IMR-90 (cell line): ENCODE measurements around the gene TAOK1. TPM values are rescaled to one million over a fixed set of nuclear protein-coding genes. Genes with fewer than 3 reads are reported as not detected.
A peak's percentile ranks its signal among the peaks of the same experiment; 100 is the strongest.

Experiments
- ATAC-seq: fragments of 200-7000 bp; cut with Tn5 transposase; 2 replicates; pipeline ENCODE4 v1.9.1; 2020; ENCODE audit warnings: low read depth, mild to moderate bottlenecking, moderate library complexity
- BruUV-seq: library from RNA; stranded (reverse); fragments of 400-500 nt; replicated peaks from 2 replicates; lab custom pipeline; 2021; lab: Mats Ljungman, UMichigan
- CTCF ChIA-PET: fragments of 300-600 bp; formaldehyde crosslinking; extraction: SDS; loops from one replicate; lab custom pipeline; 2021; ENCODE audit warnings: antibody characterized with exemption; lab: Yijun Ruan, JAX
- POLR2A ChIA-PET: fragments of 300-600 bp; sonication (Branson Sonifier 250); formaldehyde crosslinking; loops from one replicate; lab custom pipeline; 2022; ENCODE audit warnings: antibody characterized with exemption; ENCODE audit not compliant: unreplicated experiment; lab: Charles Lee
- DNase-seq: peaks from one replicate; pipeline ENCODE4 v3.0.0; 2013
- H2AFZ ChIP-seq: replicated peaks from 2 replicates; pipeline ENCODE3; 2013; ENCODE audit warnings: low read length, mild to moderate bottlenecking; ENCODE audit not compliant: poor library complexity
- H2AK5ac ChIP-seq: 2 replicates; pipeline ENCODE4 v1.6.1; 2013; ENCODE audit warnings: low read depth, low read length, inconsistent platforms
- H2AK9ac ChIP-seq: replicated peaks from 2 replicates; pipeline ENCODE3; 2013; ENCODE audit warnings: mild to moderate bottlenecking, low read depth, low read length, moderate library complexity; ENCODE audit not compliant: poor library complexity
- H2BK120ac ChIP-seq: 2 replicates; pipeline ENCODE4 v1.6.1; 2013; ENCODE audit warnings: low read depth, low read length, inconsistent platforms
- H2BK15ac ChIP-seq: 3 replicates; pipeline ENCODE4 v1.6.1; 2013; ENCODE audit warnings: low read depth, low read length, inconsistent platforms
- H2BK20ac ChIP-seq: 2 replicates; pipeline ENCODE4 v1.6.1; 2013; ENCODE audit warnings: low read depth, mild to moderate bottlenecking, inconsistent platforms, low read length, moderate library complexity
- H2BK5ac ChIP-seq: 2 replicates; pipeline ENCODE4 v1.6.1; 2013; ENCODE audit warnings: mild to moderate bottlenecking, low read depth, low read length, inconsistent platforms; ENCODE audit not compliant: poor library complexity, severe bottlenecking
- H3K14ac ChIP-seq: replicated peaks from 2 replicates; pipeline ENCODE4 v1.6.1; 2013; ENCODE audit warnings: low read depth, low read length, inconsistent platforms
- H3K18ac ChIP-seq: 2 replicates; pipeline ENCODE4 v1.6.1; 2013; ENCODE audit warnings: low read depth, low read length, control low read depth
- H3K23ac ChIP-seq: 2 replicates; pipeline ENCODE4 v1.6.1; 2013; ENCODE audit warnings: low read depth, low read length, inconsistent platforms
- H3K27ac ChIP-seq: 2 replicates; pipeline ENCODE4 v1.5.1; 2013; ENCODE audit warnings: mild to moderate bottlenecking, control low read depth, low read length; ENCODE audit not compliant: insufficient read depth
- H3K27me3 ChIP-seq: 2 replicates; pipeline ENCODE4 v1.6.1; 2013; ENCODE audit warnings: low read length; ENCODE audit not compliant: control insufficient read depth, insufficient read depth
- H3K36me3 ChIP-seq: 2 replicates; pipeline ENCODE4 v1.6.1; 2013; ENCODE audit warnings: low read length, mixed read lengths; ENCODE audit not compliant: control insufficient read depth, insufficient read depth
- H3K4ac ChIP-seq: 2 replicates; pipeline ENCODE4 v1.6.1; 2013; ENCODE audit warnings: low read depth, low read length, inconsistent platforms
- H3K4me1 ChIP-seq: 2 replicates; pipeline ENCODE4 v1.6.1; 2013; ENCODE audit warnings: low read length, mixed read lengths; ENCODE audit not compliant: control insufficient read depth, insufficient read depth
- H3K4me2 ChIP-seq: 2 replicates; pipeline ENCODE4 v1.6.1; 2013; ENCODE audit warnings: low read depth, mild to moderate bottlenecking, control low read depth, low read length, moderate library complexity
- H3K4me3 ChIP-seq: 2 replicates; pipeline ENCODE4 v1.5.1; 2013; ENCODE audit warnings: low read depth, mild to moderate bottlenecking, control low read depth, low read length, moderate library complexity; ENCODE audit not compliant: insufficient read depth
- H3K56ac ChIP-seq: 2 replicates; pipeline ENCODE4 v1.6.1; 2013; ENCODE audit warnings: low read length, inconsistent platforms; ENCODE audit not compliant: insufficient read depth; ENCODE audit errors: extremely low read depth
- H3K79me1 ChIP-seq, 2 experiments: 2 replicates each; pipeline ENCODE4 v1.6.1; 2013; ENCODE audit warnings: low read length in 2 of 2, inconsistent platforms in 1 of 2, low read depth in 1 of 2
- H3K9ac ChIP-seq: 2 replicates; pipeline ENCODE4 v1.6.1; 2013; ENCODE audit warnings: low read depth, low read length, control low read depth
- H3K9me1 ChIP-seq: 2 replicates; pipeline ENCODE4 v1.6.1; 2013; ENCODE audit warnings: low read length, inconsistent platforms; ENCODE audit not compliant: insufficient read depth
- H3K9me3 ChIP-seq: 2 replicates; pipeline ENCODE4 v1.6.1; 2013; ENCODE audit warnings: low read length; ENCODE audit not compliant: control insufficient read depth, insufficient read depth
- H4K20me1 ChIP-seq: 2 replicates; pipeline ENCODE4 v1.6.1; 2013; ENCODE audit warnings: low read length, inconsistent platforms; ENCODE audit not compliant: insufficient read depth
- H4K5ac ChIP-seq: 2 replicates; pipeline ENCODE4 v1.6.1; 2013; ENCODE audit warnings: mild to moderate bottlenecking, low read depth, low read length, control low read depth
- H4K8ac ChIP-seq, 2 experiments: 2 replicates each; pipeline ENCODE4 v1.6.1; 2013; ENCODE audit warnings: low read depth in 2 of 2, low read length in 2 of 2, control low read depth in 1 of 2, inconsistent platforms in 1 of 2
- H4K91ac ChIP-seq: 2 replicates; pipeline ENCODE4 v1.6.1; 2013; ENCODE audit warnings: low read depth, low read length, inconsistent platforms; ENCODE audit not compliant: insufficient read depth
- BHLHE40 ChIP-seq: fragments of 150-350 bp; IDR thresholded peaks from 2 replicates; pipeline ENCODE4 v1.6.1; 2016; ENCODE audit warnings: mild to moderate bottlenecking, low read depth, low read length
- CHD1 ChIP-seq: IDR thresholded peaks from 2 replicates; pipeline ENCODE4 v1.6.1; 2012; ENCODE audit warnings: low read depth, low read length, improper control_type of control experiment
- CTCF ChIP-seq: conservative IDR thresholded peaks from 2 replicates; pipeline ENCODE4 v1.5.1; 2012; ENCODE audit warnings: mild to moderate bottlenecking, low read depth, low read length, improper control_type of control experiment
- ELK1 ChIP-seq: fragments of 150-350 bp; IDR thresholded peaks from 2 replicates; pipeline ENCODE4 v1.6.1; 2016; ENCODE audit warnings: low read depth, mild to moderate bottlenecking, low read length, moderate library complexity, borderline replicate concordance
- FOS ChIP-seq: fragments of 150-350 bp; IDR thresholded peaks from 2 replicates; pipeline ENCODE4 v1.6.1; 2016; ENCODE audit warnings: low read depth, low read length
- MAZ ChIP-seq: IDR thresholded peaks from 2 replicates; pipeline ENCODE4 v1.6.1; 2012; ENCODE audit warnings: low read depth, mild to moderate bottlenecking, low read length, improper control_type of control experiment, moderate library complexity, borderline replicate concordance
- MXI1 ChIP-seq: IDR thresholded peaks from 2 replicates; pipeline ENCODE4 v1.6.1; 2012; ENCODE audit warnings: low read depth, mild to moderate bottlenecking, low read length, moderate library complexity, borderline replicate concordance
- NFE2L2 ChIP-seq: fragments of 150-350 bp; IDR thresholded peaks from 2 replicates; pipeline ENCODE4 v1.6.1; 2016; ENCODE audit warnings: low read depth, mild to moderate bottlenecking, low read length
- POLR2A ChIP-seq: IDR thresholded peaks from 2 replicates; pipeline ENCODE4 v1.6.1; 2012; ENCODE audit warnings: mild to moderate bottlenecking, low read depth, low read length
- RAD21 ChIP-seq: IDR thresholded peaks from 2 replicates; pipeline ENCODE4 v1.6.1; 2012; ENCODE audit warnings: low read length, improper control_type of control experiment
- RCOR1 ChIP-seq: IDR thresholded peaks from 2 replicates; pipeline ENCODE4 v1.6.1; 2012; ENCODE audit warnings: mild to moderate bottlenecking, low read length, improper control_type of control experiment; ENCODE audit not compliant: insufficient replicate concordance
- SMC3 ChIP-seq: fragments of 150-350 bp; IDR thresholded peaks from 2 replicates; pipeline ENCODE4 v1.6.1; 2016; ENCODE audit warnings: low read depth, mild to moderate bottlenecking, antibody characterized with exemption, low read length, moderate library complexity
- WGBS, 2 experiments: methylation state at CpG; one replicate each; pipeline versions ENCODE4 v1.1.5 to v1.1.7; 2013; ENCODE audit warnings: missing lambda C conversion rate in 2 of 2; ENCODE audit not compliant: insufficient read length in 1 of 2; ENCODE audit errors: extremely low coverage in 2 of 2; 5-methylcytosine and 5-hydroxymethylcytosine counted together
- dilution Hi-C: fragments of 300-500 bp; cut with HindIII; formaldehyde crosslinking; loops from one replicate; pipeline ENCODE4 v1.14.3; 2018; ENCODE audit warnings: low sequenced_read_pairs; ENCODE audit not compliant: unreplicated experiment
- in situ Hi-C: fragments of 300-500 bp; cut with MboI; formaldehyde crosslinking; loops from 3 replicates; pipeline ENCODE4 v1.14.3; 2019; ENCODE audit warnings: low sequenced_read_pairs, inconsistent platforms, mixed read lengths
- intact Hi-C: fragments of 100-400 bp; cut with micrococcal nuclease; formaldehyde crosslinking; loops from 2 replicates; pipeline ENCODE4 v1.10.0; 2022
- polyA plus RNA-seq, 3 experiments: library from polyadenylated mRNA; depleted of rRNA; stranded (reverse); fragments of >200 nt; gene quantifications; 2 replicates each; pipeline ENCODE4 v1.2.3, GENCODE V29; 2012; ENCODE audit warnings: low replicate concordance in 1 of 3
- total RNA-seq: library from RNA; depleted of rRNA; stranded (reverse); fragments of >200 nt; gene quantifications from 2 replicates; pipeline ENCODE4 v1.2.3, GENCODE V29; 2012

TAOK1 gene
- total and polyA plus RNA-seq, 2 of the 4 experiments (the other 2 are of a cell fraction): 9.8 to 91.8 TPM

- no peak overlapping the region for H4K8ac ChIP-seq
- no peaks in the 10 kb centered on the region for H3K27me3 ChIP-seq
- no peak overlapping the region for H2BK20ac ChIP-seq
- no peaks in the 10 kb centered on the region for H4K20me1 ChIP-seq
- in situ Hi-C loops (loop anchor here (5.0 kb wide), 1 partner anchor 167 kb away; no protein-coding TSS in a partner anchor), intact Hi-C loops (loop anchor here (1.0 to 10.0 kb wide), 6 partner anchors 135 to 223 kb away; partner anchors contain the start of gene TP53I13), dilution Hi-C loops (no loop called here)
- peak overlapping the region; percentile 97 for H2AFZ ChIP-seq
- H2BK5ac ChIP-seq: no peak overlapping the region
- H3K18ac ChIP-seq: no peak overlapping the region
- CTCF ChIA-PET: interaction anchor here (0.5 to 2.1 kb wide), 32 partner anchors 9 to 236 kb away, joined by 3 to 15 read pairs (median 4); no protein-coding TSS in a partner anchor
- H3K4me3 ChIP-seq: peak overlapping the region; percentile 36; the same call in 1 of the 2 replicates
- H3K9ac ChIP-seq: peak overlapping the region; percentile 10; the same call in 1 of the 2 replicates
- no peaks in the 10 kb centered on the region for H3K79me1 ChIP-seq
- no peak overlapping the region for H4K91ac ChIP-seq
- no peak overlapping the region; the same call in 2 of the 3 replicates for H2BK15ac ChIP-seq
- no peak overlapping the region for H2BK120ac ChIP-seq
- H3K9me3 ChIP-seq: no peaks in the 10 kb centered on the region
- POLR2A ChIA-PET: interaction anchor here (0.6 kb wide), 4 partner anchors 81 to 457 kb away, joined by 3 to 13 read pairs (median 4); no protein-coding TSS in a partner anchor
- no peak overlapping the region for H3K4ac ChIP-seq
- peak overlapping the region; percentile 63 for H2AK9ac ChIP-seq
- no peak overlapping the region for H3K23ac ChIP-seq
- BruUV-seq: no TSS peak
- ATAC-seq (peak; percentile 96), DNase-seq (peak; percentile 85)
- H3K56ac ChIP-seq: no peak overlapping the region
- H4K5ac ChIP-seq: no peak overlapping the region
- H3K14ac ChIP-seq: 0 out of 2 replicates have a peak overlapping the region, but pooled peaks have one; percentile 32
- H3K4me2 ChIP-seq: peak overlapping the region; percentile 99
- no peaks in the 10 kb centered on the region for H3K36me3 ChIP-seq
- no peak overlapping the region for H3K27ac ChIP-seq
- H2AK5ac ChIP-seq: no peak overlapping the region
- no peaks in the 10 kb centered on the region for H3K9me1 ChIP-seq
- 0% methylated on average over 2 of the region's 7 CpGs; no CpG with 5 or more reads in 1 of the 2 experiments for WGBS, 2 experiments
- H3K4me1 ChIP-seq: no peaks in the 10 kb centered on the region
- TF ChIP-seq CHD1: no peak; the same call in 1 of the 2 replicates
- no peak for TF ChIP-seq ELK1
- TF ChIP-seq RAD21: peak; percentile 73
- no peak for TF ChIP-seq MXI1
- peak; percentile 63 for TF ChIP-seq SMC3
- TF ChIP-seq NFE2L2: no peak
- TF ChIP-seq MAZ: 0 out of 2 replicates have a peak, but pooled peaks have one; percentile 21
- TF ChIP-seq BHLHE40: no peak
- peak; percentile 74 for TF ChIP-seq CTCF
- no peak for TF ChIP-seq FOS
- TF ChIP-seq POLR2A: peak; percentile 42; the same call in 1 of the 2 replicates
- no peak for TF ChIP-seq RCOR1
Observed at GRCh38 chr17:29369831-29370735, 20.1 kb upstream of the TAOK1 start.
